ENCODE results near the gene FOXO3. TPM values are rescaled to one million over a fixed set of nuclear protein-coding genes. Genes with fewer than 3 reads are reported as not detected.
"Not testable (repeated sequence)": the region's sequence is repeated elsewhere in the genome, so short reads cannot be mapped to it uniquely, and the experiment has no call there.

The FOXO3 gene
- total RNA-seq, 1 experiment from 2014 or later: 22.3 TPM

GRCh38 chr6:108682383-108683119 is 121.8 kb downstream of the FOXO3 start:
- DNase-seq (ENCODE audit: low spot score): not testable (repeated sequence)

DNA sequence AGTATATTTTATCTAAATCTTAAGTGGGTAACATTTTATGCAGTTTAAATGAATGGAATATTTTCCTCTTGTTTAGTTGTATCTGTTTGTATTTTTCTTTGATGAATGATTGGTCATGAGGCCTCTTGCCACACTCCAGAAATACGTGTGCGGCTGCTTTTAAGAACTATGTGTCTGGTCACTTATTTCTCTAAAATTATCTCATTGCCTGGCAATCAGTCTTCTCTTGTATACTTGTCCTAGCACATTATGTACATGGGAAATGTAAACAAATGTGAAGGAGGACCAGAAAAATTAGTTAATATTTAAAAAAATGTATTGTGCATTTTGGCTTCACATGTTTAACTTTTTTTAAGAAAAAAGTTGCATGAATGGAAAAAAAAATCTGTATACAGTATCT is 123.3 kb downstream of the FOXO3 start:
- DNase-seq (ENCODE audit: low spot score): not testable (repeated sequence)

GRCh38 chr6:108684771-108685329 is 124.1 kb downstream of the FOXO3 start:
- peak; percentile 75 for DNase-seq (ENCODE audit: low spot score)

DNA sequence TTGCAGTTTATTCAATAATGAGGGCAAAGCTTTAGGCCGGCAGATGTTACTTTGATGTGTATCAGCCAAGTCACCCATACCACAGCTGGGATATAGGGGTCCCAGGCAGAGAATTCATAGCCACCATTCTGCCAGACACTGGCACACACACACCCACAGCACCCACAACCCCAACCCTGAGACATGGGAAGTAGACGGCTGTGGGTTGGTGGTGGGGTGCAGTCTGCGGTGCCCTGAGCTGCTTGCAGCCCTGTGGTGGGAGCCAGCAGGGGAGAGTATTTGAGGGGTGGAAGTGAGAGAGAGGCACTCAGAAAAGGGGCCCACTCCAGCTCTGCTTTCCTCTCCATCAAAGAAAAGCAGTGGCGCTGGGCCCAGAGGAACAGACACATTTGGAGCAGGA is 125.3 kb downstream of the FOXO3 start:
- no peak for DNase-seq (ENCODE audit: low spot score)

DNA sequence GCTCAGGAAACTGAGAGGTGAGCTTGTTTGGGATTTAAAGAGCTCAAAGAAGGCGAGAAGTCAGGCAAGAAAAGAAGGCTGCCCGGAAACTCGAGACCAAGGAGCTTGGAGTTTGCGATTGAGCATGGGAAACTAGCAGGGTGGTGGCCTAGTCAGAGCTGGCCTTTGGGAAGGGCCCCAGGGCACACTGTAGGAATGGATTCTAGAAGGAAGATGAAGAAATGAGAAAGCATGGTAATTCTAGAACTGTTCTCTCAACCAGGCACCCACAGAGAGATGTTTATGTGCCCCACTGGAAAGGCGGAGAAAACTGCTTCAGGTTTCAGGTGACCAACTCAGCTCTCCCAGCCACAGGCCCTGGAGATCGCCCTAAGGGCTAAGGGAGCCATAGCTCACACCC is 126.2 kb downstream of the FOXO3 start:
- no peak for DNase-seq (ENCODE audit: low spot score)

DNA sequence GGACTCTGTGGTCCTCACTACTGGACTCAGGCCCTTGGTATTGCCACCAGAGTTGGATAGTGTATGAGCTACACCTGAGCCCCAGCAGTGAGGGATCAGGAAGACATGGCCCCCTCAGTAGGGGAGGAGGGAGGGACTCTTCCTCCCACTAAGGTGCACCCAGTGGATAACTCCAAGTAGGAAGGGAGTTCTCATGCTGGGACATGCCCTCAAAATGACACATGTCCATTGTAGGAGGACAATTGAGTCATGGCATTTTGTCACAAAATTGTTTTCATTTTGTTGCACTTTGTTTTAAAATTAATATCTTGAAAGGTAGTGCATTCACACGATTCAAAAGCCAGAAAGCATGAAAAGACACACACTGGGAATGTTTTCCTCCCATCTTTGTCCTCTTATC is 127.2 kb downstream of the FOXO3 start:
- no peak for DNase-seq (ENCODE audit: low spot score)

DNA sequence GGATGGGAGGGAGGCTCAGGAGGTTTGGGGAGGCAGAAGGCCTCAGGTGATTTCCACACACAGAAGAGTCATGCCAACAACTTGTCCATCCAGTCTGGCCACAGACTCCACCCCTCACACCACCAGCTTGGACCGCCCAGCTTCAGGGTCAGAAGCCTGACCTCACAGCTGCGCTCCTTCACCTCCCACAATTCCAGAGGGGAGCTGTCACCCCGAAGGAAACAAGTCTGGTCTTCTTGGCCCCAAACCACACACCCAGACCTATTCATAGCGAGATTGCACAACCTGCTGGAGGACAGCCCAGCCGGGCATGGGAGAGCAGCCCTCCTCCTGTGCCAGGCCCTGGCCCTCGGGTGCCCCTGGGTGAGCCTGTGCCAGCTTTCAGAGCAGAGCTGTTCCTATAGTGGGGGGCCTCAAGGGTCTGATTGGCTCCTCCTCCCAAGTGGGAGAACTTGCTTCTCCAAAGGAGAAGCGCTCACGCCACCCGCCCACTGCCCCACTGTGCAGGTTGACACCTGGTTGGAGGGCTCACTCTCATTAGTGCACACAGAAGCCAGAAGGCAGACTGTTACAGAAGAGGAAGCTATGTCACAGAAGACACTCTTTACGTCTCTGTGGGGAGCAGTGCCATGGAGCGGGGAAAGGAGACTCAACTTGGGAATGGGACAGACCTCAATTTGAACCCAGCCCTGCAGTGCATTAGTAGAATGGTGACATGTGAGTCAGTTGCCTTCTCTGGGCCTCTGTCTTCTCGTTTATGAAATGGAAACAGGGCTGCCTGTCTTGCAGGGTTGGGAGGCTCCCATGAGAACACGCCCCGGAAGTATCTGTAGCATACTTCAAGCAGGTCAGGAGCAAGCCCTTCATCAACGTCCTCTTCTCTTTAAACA is 128.8 kb downstream of the FOXO3 start:
- DNase-seq (ENCODE audit: low spot score): peak; percentile 92

DNA sequence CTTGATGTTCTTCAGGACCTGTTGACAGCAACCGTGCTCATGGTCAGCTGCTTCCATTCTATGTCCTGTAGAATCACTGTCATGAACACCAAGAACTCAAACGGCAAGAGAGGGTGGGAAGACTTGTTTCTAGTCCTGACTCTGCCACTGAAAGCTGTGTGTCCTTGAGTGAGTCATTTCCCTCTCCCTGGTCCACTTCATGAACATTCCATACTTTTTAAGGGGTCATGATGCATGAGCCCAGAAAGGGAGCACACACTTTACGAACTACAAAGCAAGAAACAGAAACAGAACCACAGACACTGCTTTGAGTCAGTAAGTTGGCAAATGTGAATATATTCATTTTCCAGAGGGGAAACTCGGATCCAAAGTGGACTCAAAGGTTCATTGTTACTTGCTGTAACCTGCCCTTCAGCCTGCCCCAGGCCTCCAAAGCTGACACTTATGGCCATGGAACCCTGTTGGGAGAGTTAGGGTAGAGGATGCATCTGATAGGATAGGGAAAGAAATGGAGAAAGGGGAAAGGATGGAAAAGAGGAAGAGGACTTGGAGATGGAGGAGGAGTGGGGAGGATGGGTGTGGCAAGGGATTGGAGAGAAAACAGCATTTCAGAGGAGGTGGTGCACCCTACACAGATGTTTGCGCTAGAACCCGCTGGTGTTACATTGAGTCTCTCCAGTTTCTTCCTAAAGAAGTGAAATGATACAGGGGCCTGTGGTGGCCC is 129.8 kb downstream of the FOXO3 start:
- no peak for DNase-seq (ENCODE audit: low spot score)

DNA sequence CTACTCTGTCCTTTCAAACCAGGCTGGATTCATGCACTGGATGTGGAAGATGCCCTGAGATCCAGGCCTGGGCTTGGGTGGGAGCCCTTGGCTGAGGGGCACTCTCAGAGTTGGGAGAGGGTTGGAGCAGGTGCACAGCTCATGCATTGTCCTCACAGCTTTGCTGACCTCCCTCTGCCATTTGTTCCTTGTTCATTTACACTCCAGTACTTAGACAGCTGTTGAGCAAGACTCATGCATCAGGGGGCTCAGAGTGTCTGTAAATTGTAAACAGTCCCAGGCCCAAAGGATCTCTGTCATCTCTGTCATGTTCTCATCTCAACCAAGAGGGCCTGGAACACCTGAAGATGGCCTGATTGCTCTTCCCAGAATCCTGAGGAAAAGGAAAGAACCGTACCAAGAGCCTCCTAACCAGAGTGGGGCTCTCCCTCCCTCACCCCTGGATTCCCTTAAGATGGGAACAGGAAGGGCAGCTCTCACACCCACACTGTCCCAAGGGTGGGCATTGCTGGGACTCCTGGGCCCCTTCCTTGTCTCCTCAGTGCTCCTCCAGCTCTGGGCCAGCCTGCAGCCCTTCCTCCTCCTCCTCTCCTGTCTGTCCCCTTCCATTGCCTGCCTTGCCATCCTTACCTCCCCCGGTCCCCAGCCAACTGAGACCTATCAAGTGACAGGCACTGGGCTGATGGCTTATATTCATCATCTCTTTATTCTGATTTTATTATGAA is 132.9 kb downstream of the FOXO3 start:
- DNase-seq (ENCODE audit: low spot score): no peak

DNA sequence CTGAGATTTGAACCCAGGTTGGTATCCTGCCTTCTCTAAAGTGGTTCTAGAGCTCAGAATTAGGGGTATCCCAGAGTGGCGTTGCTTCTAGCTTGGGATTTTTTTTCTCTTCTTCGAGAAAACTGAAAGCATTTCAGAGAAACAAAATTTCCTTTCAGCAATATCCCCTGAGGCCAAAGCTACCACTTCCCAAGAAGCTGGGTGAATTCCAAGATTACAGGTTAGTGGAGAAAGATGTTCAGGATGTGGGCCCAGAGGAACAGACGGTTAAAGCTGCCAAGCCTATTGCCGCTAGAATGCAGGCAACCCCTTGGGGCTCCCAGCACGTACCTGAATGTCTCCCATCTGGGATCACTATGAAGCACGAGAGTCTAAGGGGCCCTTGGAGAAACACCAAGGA is 134.1 kb downstream of the FOXO3 start:
- DNase-seq (ENCODE audit: low spot score): no peak

DNA sequence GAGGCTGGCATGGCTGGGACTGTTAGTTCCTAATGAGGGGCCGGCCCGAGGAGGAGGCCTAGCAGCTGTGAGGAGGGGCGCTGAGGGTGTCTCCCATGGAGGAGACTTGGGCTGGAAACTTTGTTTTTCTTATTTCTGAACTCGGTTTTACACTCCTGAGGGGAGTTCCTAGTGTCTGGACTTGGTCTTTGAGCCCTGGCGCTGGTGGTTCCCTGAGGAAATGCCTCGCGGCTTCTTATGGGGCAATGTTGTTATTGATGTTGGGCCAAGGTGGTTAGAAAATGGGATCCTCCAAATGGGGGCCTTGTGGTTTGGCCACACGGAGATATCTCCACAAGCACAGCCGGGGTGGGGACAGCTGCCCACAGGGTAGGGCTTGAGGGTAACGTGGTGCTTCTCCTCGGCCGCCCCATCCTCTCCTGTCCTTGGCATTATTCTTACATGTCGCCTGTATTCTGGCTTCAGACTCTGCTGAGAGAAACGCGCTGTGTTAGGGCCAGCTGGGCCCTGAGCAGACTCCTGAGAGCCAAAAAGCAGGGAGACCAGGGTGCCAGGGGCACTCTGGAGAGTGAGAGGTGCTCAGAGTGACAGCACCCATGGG is 136.9 kb downstream of the FOXO3 start:
- no peak for DNase-seq (ENCODE audit: low spot score)

DNA sequence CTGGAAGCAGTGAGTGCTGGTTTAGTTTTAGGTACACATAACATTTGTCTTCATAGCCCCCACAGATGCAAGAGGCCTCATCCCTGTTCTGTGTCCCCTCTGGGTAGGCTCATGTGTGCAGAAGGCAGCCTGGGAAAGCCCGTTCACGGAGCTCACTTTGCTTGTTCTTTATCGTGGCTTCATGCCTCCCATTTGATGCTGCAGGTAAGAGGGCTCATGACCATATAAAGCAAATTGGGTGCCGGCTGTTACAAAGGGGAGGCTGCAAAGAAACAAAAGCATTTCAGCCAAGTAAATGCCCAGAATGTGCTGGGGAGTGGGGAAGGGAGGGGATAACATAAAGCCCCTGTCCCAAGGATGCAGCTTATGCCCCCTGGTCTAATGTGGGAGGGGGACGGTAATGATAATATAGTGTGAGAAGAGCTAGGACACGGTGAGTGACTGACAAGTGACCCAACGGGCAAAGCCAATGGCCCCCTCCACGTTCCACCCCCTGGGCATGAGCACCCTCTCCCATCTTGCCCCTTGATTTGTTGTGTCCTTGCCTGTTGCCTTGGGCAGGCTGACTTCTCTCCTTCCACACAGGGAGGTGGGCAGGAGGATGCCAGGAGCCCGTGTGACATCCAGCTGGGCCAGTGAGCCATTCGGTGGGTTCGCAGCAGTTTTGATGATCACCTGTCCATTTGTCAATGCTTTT is 138.0 kb downstream of the FOXO3 start:
- DNase-seq (ENCODE audit: low spot score): no peak

- no peak for DNase-seq (ENCODE audit: low spot score)
Observed at GRCh38 chr6:108699290-108700041, 138.7 kb downstream of the FOXO3 start.

GRCh38 chr6:108702106-108702851 is 141.6 kb downstream of the FOXO3 start:
- DNase-seq (ENCODE audit: low spot score): no peak

GRCh38 chr6:108706649-108707048 is 145.9 kb downstream of the FOXO3 start:
- no peak for DNase-seq (ENCODE audit: low spot score)

- DNase-seq (ENCODE audit: low spot score): no peak
Observed at GRCh38 chr6:108707328-108707976, 146.7 kb downstream of the FOXO3 start.

DNA sequence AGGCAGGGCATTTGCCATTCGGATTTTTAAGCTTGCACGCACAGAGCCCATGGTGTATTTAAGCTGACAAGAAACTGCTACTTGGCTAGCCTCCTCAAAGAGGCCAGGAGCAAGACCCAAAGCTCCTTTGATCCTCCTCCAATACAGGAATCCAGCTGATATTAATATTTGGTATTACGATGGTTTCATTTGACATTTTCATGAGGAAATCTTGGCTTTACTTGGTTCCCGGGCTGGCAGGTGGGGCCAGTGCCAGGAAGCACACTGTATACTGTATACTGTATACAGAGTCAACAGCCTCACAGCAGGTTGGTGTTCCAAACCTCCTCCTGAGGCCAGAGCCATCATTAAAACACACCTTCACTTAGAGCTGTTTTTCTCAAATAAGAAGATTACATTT is 149.3 kb downstream of the FOXO3 start:
- no peak for DNase-seq (ENCODE audit: low spot score)

DNA sequence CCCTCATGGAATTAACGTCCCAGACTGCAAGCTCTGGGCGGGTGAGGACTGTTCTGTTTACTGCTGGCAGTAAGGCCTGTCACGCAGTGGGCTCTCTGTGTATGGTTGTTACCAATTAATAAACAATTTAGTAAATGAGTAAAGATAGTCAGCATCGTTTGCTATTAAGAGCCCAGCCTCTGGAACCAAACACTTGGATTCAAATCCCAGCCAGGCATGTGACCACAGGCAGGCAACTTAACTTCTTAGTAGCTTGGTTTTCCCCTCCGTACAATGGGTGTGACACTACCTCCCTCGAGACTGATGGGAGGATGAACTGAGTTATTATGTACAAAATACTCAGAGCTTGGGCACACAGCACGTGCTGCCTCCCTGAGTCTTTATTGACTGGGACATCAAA is 149.8 kb downstream of the FOXO3 start:
- DNase-seq (ENCODE audit: low spot score): no peak

Measured in HT-29 (cell line).